ENCODE measurements around the gene SLCO2B1.

DNA sequence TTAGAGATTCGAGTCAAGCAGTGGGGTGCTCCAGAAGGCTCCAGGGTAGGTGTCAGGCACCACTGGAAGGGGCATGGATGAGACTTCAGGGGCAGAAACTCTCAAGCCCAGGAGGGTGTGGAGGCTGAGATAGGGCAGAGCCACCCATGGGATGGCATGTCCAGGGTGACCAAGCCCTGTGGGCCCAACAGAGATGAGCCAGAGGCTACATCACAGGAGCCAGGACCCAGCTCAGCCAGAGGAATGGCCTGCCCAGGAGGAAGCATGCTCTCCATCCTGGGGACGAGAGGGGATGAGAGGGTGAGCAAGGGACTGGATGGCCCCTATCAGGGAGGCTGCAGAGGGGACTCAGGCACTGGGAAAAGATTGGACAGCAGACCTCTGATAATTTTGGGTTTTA lies 42.8 kb downstream of the SLCO2B1 start:
- no peak for TF ChIP-seq CTCF (IDR thresholded peaks at IDR 0.05)
- no peak for TF ChIP-seq POLR2A (IDR thresholded peaks at IDR 0.05)
- no peak for TF ChIP-seq POLR2AphosphoS5 (IDR thresholded peaks at IDR 0.05)
- TF ChIP-seq EP300 (IDR thresholded peaks at IDR 0.05; ENCODE audit: low read depth) = no peak

Measured in transverse colon (tissue), 4 donors.